RCC 7860 (cell line): Measurements from ENCODE around the gene ATP2B3.

Source experiments
- DNase-seq: peaks from one replicate; pipeline ENCODE4 v3.0.0-alpha.2; 2015; ENCODE audit warnings: low spot score
- FAIRE-seq: peaks from 2 replicates; lab custom pipeline; 2012; peaks lifted over from hg19 to GRCh38; lab: Jason Lieb, UNC

ATP2B3 gene

DNA sequence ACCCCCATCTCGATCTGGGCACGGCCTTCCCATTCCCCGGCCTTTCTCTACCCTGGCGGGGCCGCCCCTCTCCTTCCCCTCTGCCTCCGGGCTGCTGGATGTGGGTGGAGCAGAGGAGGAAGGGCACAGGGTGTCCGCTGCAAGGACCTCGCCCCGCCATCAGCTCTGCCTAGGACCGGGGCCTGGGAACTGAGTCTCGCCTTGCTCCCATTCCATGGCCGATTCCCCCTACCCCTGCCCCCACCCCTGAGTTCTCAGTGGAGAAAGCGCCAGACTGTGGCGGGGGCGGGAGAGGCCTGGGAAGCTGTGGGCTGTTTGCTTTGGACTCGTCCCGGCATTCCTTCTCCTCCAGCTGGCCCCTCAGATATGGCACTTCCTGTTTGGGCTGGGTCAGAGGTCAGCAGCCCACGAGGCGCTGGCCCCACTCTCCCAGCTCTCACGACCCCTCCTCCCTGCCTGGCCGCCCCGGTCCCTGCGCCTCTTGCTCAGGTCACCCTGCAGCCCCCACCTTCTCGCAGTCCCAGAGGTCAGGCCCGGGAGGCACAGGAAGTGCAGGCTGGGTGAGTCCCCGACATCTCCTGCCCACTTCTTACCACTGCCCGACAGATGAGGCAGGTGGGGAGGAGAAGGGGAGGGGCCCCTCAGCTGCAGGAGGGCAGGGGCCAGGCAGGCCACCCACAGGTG, 29.1 kb upstream of the ATP2B3 start:
- no peak for DNase-seq

DNA sequence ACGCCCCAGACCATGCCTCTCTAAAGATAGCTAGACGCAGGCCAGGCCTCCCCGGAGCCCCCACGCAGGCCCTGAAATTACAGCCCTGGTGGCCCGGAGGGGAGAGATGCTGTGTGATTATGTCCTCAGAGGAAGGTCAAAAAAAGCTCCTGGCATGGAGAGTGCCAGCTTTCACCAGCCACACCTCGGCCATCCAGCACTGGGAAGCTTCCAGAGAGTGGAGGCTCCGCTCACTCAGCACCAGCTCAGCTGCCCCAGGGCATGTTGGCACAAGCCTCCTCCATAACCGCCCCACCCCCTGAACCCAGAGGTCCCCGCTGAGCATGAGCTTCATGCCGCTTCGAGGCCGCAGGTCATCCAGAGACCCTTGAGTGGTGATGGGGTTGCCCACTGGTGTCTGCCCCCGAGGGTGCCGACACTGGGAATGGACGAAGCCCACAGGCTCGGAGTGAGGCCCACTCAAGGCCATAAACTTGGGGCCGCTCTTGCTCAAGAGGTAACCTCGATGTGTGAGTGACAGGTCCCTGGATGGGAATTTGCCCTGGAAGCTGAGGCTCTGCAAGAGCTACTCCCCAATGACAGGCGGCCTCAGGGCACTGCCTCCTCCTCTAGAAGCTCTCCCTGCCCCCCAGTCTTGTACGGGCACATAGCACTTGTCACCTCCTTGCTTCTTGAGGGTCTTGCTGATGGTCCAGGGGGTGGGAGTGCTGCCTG, 27.1 kb upstream of the ATP2B3 start:
- no peak for FAIRE-seq
- no peak for DNase-seq

More for the DNA sequence above, 29.1 kb upstream of the ATP2B3 start:
- no peak for FAIRE-seq

DNA sequence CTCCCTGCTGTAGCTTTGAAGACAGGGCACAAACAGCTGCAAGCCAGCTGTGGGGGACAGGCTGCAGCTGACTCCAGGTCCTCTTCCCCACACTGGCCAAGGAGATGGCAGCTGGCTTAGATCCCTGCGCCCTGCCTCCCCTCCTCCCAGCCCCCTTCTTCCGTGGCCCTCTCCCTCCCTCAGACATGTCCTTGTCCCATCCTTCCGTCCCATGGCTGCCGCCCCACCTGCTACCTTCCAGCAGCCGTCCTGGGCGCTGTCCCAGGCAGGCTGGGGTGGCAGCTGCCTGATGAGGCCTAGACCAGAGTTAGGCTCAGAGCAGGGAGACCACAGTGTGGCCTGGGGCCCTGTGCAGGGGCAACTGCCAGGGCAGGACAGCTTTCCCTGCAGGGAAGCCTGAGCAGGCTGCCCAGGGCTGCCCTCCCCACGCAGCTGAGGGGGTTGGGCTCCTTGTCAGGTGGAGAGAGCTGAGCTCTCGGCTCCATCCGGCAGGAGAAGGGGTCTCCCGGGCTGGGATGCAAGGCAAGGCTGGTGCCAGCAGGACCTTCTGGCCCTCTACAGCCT, 26.0 kb upstream of the ATP2B3 start:
- DNase-seq (no peak), FAIRE-seq (no peak)

DNA sequence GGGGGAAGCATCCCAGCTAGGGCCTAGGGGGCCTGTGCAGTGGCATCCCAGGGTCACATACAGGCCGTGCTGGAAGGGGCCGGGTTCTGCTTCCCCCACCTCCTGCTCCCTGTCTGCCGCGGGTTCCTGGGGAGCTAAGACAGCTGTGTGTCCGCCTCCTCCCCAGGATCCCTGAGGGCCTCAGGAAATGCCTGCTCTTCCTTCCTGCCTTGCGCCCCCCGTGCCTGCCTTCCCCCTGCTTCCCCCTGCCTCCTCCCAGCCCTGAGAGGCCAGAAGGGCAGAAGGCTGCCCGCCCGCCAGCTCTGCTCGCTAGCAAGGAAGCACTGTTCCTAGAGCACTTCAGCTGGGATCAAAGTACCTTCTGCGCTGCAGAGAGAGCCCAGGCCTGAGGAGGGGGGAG, 25.5 kb upstream of the ATP2B3 start:
- no peak for FAIRE-seq

DNA sequence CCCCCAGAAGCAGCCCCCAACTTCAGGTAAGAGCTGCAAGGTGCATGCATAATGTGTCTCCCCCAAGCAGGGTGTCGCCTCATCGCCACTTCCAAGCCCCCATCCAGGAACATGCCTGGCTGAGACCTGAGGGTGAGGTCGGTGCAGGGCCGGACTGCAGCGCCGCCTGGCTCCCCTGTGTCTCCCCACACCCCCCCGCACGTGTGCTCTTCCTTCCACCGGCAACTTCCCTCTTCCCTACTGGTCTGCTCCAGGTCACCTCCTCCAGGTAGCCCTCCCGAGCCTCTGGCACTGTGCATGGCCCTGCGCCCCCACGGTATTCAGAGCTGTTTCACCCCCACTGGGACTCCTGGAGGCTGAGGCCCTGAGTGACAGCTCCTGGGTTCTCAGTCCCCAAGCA, 24.9 kb upstream of the ATP2B3 start:
- no peak for DNase-seq
- FAIRE-seq: no peak

More for the DNA sequence above, 25.5 kb upstream of the ATP2B3 start:
- no peak for DNase-seq

DNA sequence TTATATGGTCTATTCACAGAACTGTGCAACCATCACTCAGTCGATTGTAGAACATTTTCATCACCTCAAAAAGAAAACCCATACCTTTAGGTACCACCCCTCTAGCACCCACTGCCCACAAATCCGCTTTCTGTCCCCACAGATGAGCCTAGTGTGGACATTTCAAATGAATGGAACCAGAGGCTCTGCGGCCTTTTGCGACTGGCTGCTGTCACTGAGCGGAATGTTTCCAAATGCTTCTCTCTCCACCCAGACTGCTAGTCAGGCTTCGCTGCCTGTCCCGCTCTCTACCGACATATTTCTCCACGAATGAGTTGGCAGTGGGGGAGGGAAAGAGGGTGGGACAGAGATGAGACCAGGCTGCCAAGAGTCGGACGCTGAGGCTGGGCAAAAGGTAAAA, 24.4 kb upstream of the ATP2B3 start:
- DNase-seq (no peak), FAIRE-seq (no peak)

DNA sequence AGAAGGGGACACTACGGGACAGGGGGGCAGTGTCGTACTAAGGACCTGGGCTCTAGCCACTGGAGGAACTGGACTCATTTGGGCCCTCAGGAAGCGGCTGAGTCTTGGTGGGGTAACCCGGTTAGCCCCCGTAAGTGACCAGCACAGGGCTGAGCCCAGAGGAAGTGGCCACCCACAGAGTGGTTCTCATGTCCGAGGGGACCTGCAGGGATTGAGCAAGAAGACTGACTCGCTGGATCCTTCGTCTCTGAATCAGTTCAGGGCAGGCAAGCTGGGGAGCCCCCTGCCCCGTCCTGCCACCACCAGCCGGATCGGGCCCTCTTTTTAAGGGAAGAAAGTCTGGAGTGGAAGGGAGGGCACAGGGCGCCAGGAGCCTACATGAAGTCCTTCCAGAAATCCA, 23.4 kb upstream of the ATP2B3 start:
- DNase-seq: no peak
- no peak for FAIRE-seq

DNA sequence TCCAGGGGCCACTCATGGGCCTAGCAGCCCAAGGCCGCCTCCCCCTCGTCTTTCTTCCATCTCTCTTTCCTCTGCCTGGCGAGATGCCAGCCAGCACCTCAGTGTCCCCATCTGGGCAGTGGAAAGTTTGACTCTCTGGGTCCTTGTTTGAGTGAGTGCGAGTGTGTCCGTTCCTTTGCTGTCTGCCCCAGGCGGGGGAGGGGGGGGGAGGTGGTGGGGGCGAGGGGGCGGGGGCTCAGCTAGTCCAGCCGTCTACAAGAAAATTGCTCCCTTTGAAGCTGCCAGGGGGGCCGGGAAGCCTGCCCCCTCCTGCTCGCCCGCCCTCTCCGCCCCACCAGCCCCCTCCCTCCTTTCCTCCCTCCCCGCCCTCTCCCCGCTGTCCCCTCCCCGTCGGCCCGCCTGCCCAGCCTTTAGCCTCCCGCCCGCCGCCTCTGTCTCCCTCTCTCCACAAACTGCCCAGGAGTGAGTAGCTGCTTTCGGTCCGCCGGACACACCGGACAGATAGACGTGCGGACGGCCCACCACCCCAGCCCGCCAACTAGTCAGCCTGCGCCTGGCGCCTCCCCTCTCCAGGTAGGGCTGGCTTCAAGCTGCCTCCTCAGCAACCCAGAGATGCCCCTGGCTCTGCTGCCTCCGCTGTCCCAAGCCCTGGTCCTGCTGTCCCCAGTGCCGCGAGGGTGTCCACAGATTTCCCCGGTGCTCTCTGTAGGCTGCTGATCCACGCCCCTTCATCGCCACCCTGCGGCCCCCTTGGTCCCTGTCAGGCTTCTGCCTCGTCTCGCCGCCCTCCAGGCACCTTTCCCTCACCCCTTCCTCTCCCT, 22.7 kb upstream of the ATP2B3 start, which contains the start of gene BGN:
TSS of gene BGN (plus strand) at position 440 of the 821 bp plus-strand sequence. CDS start 9,652 bp downstream, outside the sequence.
- DNase-seq (no peak), FAIRE-seq (no peak)

DNA sequence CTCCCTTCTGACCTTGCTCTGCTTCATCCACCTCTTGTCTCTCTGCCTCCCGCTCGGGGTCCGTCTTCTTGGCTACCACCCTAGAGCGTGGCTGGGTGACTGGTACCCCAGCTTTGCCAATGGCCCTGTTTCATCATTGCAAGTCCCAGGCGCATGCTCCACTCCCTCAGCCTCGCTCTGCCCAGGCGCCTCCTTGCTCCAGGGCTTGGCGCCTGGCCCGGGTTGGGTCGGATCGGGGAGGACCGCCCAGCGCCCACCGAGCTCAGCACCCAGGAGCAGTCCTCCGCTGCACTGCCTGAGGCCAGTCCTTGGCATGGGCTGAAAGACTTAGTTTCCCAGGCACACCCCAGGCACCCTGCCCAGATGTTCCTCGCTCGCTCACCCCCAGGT, 22.1 kb upstream of the ATP2B3 start:
- DNase-seq (no peak), FAIRE-seq (no peak)

DNA sequence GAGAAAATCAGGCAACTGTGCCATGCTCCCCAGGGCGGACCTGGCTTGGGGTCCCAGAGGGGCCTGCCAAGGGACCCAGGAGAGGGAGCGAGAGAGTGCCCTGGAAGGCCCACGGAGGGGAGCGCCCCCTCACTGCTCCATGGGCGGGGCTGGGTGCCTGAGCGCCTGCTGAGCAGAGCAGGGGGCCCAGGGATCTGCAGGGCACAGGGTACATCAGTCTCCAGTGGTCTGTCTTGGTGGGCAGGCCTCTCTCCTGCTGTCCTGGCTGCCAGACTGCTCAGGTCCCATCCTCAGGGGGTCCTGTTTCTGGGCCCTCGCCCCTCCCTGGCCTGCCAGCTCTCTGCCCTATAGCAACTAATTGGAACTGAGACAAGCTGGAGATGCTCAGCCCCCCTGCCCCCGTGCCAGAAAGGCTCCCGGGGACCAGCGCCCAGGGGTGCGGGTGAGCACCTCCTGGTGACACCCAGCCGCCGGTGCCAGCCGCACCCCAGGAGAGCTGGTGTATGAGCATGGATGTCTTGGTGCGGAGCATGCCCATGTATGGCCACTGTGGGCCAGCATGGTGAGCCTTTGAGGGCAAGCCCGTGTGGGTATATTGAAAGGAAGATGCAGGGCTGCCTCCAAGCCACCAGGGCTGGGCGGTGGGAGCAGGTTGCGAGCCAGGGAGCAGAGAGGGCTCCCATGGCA, 21.4 kb upstream of the ATP2B3 start:
- DNase-seq: no peak
- no peak for FAIRE-seq

DNA sequence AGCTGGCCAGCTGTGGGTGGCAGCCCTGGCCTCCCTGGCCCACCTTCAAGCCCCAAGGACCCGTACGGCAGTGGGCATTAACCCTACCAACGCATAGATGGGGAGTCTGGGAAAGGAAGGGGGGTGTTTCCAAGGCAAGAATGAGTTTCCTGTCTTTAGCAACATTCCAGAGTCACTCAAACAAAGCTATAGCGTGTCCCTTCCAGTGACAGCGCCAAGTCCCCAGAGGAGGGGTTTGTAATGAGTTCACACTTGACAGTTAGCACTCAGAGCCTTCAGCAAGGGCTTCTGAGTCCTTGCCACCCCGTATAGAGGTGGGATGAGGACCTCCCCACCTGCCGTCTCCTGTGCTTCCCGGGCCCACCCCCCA, 20.9 kb upstream of the ATP2B3 start:
- DNase-seq (no peak), FAIRE-seq (no peak)

DNA sequence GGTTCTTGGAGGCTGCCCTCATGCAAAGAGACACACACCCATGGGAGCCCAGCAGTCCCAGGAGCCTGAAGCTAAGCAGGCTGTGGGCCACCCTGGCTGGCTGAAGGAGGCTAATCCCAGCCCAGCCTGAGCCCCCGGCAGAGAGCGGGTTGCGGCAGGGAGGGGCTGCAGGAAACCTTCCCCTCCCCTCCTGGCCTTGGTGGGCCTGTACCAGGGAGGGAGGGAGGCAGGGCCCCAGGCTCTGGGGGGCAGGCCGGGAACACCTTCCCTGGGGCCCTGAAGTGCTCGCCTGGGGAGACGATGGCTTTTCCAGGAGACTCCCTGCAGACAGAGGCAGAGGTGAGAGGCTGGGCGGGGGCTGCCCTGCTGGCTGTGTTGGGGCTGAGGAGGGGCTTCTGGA, 19.0 kb upstream of the ATP2B3 start:
- FAIRE-seq (no peak), DNase-seq (no peak)

DNA sequence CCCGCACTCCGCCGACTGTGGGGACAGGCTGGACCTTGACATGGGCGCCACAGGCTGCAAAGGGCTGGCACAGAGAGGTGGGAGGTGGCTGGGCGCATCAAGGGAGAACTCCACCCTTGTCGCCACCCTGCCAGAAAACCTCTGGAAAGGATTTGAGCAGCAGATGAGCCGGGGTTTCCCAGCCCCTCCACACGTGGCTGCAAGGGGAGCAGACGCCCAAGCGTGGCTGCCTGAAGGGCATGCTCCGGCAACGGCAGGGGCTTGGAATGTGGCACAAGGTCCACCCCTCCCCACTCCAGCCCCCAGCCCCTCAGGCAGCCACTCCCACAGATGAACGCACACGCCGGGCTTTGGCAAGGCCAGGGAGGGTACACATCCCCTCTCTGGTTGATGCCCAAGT, 18.1 kb upstream of the ATP2B3 start:
- DNase-seq: no peak
- no peak for FAIRE-seq

DNA sequence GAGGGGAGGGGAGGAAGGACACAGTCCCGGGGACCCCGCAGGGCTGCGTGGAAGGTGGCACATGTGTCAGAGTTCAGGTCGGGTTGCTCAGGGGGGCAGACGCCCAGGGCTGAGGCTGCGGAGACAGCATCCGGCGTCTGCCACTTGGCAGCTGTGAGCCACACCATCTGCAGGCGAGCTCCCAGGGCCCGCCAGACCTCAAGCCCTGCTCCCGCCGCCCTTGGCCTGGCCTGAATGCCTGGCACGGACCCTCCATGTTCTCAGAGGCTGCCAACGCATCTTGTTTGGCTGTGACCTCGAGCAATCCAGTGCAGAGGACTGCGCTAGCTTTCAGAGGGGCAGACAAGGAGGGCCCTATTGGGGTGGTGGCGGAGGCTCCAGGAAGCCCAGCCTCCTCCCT, 17.6 kb upstream of the ATP2B3 start:
- no peak for DNase-seq
- FAIRE-seq: no peak

DNA sequence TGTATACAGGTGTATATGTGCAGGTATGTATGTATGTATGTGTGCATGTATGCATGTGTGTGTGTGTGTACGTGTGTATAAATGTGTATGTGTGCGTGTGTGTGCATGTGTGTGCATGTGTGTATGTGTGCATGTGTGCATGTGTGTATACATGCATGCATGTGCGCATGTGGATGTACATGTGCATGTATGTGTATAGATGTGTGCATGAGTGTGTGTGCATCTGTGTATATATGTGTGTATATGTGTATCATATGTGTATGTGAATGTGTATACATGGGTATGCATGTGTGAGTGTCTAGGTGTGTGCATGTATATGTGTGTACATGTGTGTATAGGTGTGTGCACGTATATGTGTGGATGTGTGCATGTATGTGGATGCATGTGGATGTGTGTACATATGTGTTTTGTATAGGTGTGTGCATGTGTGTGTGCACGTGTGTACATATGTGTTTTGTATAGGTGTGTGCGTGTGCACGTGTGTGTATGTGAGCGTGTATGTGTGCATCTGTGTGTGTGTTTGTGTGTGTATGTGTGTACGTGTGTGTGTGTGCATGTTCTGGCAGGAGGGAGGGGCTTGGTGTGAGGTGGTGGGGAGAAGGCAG, 16.7 kb upstream of the ATP2B3 start:
- FAIRE-seq: no peak
- DNase-seq: no peak

DNA sequence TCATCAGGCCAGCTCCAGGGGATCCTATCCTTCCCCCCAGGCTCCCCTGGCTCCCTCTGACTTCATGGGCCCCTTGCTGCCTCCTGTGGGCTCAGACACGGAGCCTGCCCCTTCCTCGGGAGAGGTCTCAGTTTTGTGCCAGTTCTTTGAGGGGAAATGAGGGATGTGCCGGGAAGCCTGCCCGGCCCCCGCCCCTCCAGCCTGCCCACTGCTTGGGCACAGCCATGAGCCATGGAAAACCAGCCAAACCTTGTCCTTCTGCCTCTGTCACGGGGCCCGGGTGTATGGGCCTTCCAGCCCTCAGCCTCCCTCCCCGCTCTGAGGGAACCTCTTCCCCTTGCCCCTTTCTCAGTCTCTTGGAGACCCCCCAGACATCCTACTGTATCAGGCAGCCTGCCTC, 15.9 kb upstream of the ATP2B3 start:
- DNase-seq (no peak), FAIRE-seq (no peak)

DNA sequence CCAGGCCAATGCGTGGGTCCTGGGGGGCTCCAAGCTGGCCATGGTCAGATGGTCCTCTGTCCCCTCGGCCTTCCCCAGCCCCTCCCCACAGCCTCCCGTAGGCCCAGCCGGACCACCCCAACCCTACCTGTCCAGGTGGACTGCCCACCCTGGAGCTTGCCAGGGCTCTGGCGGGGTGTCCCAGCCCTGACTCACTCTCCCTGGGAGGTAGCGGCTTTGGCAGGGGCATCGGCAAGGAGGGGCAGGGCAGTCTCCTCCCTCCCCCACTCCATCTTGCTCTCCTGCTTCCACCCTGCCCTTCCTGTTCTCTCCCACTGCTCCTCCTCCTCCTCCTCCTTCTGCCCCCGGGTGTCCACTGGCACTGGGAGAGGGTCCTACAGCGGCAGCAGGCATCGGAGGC, 15.3 kb upstream of the ATP2B3 start:
- FAIRE-seq (no peak), DNase-seq (no peak)

DNA sequence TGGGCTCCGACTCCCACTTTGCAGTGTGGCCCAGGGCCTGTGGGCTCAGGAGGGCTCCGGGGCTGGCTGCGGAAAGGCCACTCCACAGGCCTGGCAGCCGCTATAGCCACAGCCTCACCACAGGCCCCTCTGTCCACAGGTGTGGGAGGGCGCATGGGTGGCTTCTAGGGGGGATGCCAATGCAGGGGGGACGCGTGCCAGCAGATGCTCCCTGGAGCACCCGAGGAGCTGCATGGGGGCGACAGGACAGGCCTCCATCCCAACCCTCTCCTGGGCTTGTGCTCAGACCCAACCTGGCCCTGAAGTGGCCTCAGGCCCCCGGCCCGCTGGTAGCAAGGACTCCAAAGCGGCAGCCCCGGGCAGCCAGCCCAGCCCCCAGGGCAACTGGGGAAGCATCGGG, 14.6 kb upstream of the ATP2B3 start:
- DNase-seq (no peak), FAIRE-seq (no peak)

DNA sequence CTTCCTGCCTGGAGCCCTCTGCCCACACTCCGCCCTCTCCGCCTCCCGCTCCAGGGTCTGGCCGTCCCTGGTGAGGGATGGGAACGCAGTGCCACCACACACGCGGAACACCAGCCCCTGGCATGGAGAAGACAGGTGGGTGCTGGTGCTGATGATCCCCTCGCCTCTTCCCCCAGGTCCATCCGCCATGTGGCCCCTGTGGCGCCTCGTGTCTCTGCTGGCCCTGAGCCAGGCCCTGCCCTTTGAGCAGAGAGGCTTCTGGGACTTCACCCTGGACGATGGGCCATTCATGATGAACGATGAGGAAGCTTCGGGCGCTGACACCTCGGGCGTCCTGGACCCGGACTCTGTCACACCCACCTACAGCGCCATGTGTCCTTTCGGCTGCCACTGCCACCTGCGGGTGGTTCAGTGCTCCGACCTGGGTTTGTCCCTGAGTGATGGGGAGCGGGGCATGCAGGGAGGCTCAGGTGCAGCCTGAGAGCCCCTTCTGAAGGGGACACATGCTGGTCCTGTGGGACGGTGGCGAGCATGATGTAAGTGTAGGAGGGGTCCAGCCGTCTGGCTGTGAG, 12.9 kb upstream of the ATP2B3 start:
- DNase-seq: no peak
- no peak for FAIRE-seq

DNA sequence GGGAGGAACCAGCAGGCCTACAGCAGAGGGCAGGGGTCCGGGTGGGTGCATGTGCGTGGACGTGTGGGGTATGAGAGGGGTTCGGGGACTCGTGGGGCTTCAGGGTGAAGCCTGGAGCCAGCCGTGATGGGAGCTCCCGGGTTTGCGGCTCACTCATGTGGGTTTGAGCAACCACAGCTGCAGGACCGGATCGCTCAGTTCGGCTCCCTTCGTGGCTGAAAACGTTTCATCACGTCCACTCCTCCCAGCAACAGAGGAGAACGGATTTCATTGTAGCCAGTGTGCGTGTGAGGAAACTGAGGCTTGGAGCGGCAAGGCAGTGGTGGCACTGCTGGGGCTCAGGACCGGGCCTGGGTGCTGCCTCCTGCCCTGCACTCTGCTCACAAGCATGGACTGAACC, 12.1 kb upstream of the ATP2B3 start:
- no peak for FAIRE-seq

More for the DNA sequence above, 12.1 kb upstream of the ATP2B3 start:
- no peak for DNase-seq
